DMS53 treated with DMSO at 0.1 percent for 48 hours (cell line): ENCODE results near the gene CMTM8.
"Not testable (repeated sequence)": the region's sequence is repeated elsewhere in the genome, so short reads cannot be mapped to it uniquely, and the experiment has no call there.

ENCODE experiments used
- DNase-seq: peaks from one replicate; lab custom pipeline; 2025; ENCODE audit not compliant: unreplicated experiment; lab: John Stamatoyannopoulos, UW

The CMTM8 gene

DNA sequence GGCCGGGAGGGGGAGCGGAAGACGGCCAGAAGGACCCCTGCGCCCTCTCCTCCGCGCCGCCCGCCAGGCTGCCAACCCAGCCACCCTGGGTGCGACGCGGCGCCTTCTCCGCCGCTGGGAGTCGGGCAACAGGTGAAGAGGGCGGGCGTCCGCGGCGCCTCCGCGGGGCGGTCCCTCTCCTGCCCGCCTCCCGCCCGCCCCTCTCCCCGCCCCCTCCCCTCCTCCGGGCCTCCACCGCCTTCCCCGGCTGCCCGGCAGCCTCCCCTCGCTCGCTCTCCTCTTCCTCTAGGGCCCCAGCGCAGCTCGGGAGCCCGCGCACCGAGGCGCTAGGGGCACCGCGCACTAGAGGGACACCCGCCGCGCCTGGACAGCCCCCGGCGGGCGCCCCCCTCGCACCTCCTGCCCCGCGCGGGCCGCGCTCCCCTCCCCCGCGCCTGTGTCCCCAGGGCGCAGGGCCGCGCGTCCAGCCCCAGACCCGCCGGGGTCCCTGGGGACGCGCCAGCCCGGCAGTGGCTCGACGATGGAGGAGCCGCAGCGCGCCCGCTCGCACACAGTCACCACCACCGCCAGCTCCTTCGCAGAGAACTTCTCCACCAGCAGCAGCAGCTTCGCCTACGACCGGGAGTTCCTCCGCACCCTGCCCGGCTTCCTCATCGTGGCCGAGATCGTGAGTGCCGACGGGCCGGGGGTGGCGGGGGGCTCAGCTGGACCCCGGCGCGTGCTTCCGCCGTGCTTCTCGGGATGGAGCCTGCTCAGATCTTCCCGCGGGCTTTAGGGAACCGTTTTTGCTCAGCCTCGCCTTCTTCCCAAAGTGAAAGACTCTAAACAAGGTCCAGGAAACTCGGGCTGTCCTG lies at the start of gene CMTM8:
Gene CMTM8, plus strand, starts transcription at position 228 of the 854 bp plus-strand sequence. Its CDS starts 293 bp downstream, at position 521.
- DNase-seq: peak; percentile 17

DNA sequence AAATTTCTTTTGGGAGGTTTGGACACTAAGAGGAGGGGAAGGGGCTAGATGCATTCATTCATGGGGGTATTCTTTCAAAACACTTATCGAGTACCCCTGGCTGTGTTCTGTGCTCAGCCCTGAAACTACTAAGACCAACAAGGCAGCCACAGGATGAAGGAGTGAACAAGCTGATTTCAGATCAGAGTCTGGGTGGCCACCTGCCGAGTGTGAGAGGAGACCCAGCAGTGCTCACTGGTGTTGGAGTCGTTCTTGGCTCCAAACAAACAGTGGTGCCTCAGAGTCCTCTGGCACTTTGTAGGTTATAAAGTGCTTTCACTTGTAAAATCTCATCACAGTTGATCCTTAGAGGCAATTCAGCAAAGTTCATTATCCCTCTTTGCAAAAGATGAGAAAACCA lies 48.8 kb upstream of the CMTM8 start:
- no peak for DNase-seq

GRCh38 chr3:32190556-32190955 lies 47.9 kb upstream of the CMTM8 start:
- DNase-seq: not testable (repeated sequence)

DNA sequence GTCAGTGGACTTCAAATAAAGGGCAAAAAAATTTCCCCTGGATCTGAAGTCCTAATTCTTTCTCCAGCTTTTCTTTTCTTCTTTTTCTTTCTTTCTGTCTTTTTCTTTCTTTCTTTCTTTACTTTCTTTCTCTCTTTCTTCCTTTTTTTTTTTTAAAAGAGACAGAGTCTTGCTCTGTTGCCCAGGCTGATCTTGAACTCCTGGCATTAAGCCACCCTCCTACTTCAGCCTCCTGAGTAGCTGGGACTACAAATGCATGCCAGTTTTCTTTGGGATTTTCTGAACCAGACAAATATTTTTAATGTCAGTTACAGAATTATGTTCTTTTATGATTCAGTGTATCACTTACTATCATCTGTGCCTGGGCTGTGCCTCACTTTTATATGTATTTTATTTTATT lies 45.4 kb upstream of the CMTM8 start:
- no peak for DNase-seq

GRCh38 chr3:32194653-32195052 lies 43.8 kb upstream of the CMTM8 start:
- DNase-seq: no peak

GRCh38 chr3:32195995-32196540 lies 42.4 kb upstream of the CMTM8 start:
- DNase-seq: peak; percentile 29

GRCh38 chr3:32197991-32198390 lies 40.5 kb upstream of the CMTM8 start:
- DNase-seq: no peak

- DNase-seq: no peak
These were observed 39.8 kb upstream of the CMTM8 start for GRCh38 chr3:32198714-32199113.

DNA sequence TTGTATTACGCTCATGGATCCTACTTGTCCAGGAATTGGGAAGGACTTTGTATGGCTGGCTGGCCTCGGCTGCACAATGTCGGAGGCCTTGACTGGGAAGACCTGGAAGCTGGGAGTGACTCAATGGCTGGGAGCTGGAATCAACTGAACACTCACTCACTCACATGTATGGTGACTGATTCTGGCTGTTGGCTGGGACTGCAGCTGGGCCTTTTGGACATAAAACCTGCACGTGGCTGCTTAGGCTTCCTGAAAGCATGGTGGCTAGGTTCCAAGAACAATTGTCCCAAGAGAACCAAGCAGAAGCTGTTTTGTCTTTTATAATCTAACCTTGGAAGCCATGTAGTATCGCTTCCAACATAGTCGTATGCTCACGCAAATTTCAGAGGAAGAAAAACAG lies 38.0 kb upstream of the CMTM8 start:
- no peak for DNase-seq

GRCh38 chr3:32200992-32201758 lies 37.3 kb upstream of the CMTM8 start:
- DNase-seq: no peak

GRCh38 chr3:32202496-32202895 lies 36.0 kb upstream of the CMTM8 start:
- no peak for DNase-seq

DNA sequence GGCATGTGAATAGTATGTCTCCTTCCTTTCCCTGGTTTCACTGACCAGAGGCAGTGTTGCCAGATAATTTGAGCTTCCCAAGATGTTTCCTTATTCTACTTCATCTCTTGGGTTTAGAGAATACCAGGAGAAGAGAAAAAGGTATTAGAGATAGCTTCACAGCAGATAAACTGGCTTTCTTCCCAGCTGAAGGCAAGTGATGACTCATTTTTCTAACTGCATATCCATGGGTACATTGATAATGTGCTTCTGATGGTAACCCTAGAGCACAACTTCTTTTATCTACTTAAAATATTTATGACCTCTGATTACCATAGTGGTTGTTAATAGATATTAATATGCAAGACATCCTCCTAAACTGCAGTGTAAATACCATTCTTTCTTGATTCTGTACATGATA lies 34.6 kb upstream of the CMTM8 start:
- no peak for DNase-seq

DNA sequence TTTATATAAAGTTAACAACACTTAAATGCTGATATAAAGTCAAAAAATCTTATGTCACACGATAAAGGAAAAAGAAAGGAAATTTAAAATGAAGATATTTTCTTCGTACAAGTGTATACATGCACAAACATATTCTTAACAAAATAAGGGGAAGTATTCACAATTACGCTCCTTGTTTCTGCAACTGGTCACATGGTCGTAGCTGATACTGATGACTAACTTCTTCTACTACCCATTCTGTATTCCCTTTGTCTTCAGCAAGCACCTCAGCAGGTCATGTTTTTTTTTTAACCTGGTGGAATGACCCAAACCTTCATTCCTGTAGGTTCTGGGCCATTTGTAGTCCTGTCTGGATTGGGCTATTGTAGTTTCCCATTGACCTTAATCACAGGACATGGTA lies 30.0 kb upstream of the CMTM8 start:
- no peak for DNase-seq

GRCh38 chr3:32215185-32215584 lies 23.3 kb upstream of the CMTM8 start:
- no peak for DNase-seq

- peak; percentile 61 for DNase-seq
These were observed 22.2 kb upstream of the CMTM8 start for GRCh38 chr3:32216172-32216783.

DNA sequence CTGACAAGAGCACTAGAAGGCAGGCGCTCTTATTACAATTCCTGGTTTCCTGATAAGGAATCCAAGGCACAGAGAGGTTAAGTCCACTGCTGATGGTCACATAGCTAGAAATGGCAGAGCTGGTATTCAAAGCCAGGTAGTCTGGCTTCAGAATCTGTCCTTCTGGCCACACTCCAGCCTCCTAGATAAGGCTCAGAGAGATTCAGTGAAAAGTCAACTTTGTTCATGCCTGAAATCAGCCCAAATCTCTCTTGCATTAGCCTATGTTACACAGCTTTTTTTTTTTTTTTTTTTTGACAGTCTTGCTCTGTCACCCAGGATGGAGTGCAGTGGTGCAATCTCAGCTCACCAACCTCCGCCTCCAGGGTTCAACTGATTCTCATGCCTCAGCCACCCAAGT lies 21.1 kb upstream of the CMTM8 start:
- no peak for DNase-seq

GRCh38 chr3:32219537-32219936 lies 18.9 kb upstream of the CMTM8 start:
- DNase-seq: no peak

GRCh38 chr3:32220006-32220405 lies 18.5 kb upstream of the CMTM8 start:
- DNase-seq: no peak

GRCh38 chr3:32222950-32223349 lies 15.5 kb upstream of the CMTM8 start:
- no peak for DNase-seq

DNA sequence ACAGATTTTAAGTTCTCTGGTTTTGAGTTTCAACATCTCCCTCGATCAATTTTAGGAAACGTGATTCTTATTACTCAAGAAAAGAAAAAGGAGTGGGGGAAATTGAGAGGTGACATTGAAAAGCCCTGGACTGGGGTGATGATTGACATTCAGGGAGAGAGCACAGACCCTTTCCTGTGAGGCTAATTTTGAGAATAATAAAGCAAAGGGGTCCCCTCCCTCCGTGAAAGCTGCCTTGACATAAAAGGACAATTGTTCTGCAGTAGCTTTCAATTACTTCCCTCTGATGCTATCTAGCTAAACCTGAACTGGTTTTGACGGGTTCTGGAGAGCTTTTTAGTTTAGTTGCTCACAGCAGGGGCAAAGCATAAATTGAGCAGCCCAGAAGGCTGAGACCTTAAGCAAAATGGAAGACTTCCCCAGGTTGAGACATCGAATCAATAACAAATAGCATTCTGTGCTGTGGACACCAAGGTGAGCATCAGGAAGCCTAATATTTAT lies 14.4 kb upstream of the CMTM8 start:
- DNase-seq: no peak

- peak; percentile 38 for DNase-seq
These were observed 11.5 kb upstream of the CMTM8 start for GRCh38 chr3:32226875-32227500.
